Measurements from ENCODE around the gene TENT5C. TPM values are rescaled to one million over a fixed set of nuclear protein-coding genes. Genes with fewer than 3 reads are reported as not detected.

TENT5C gene
- total RNA-seq, 1 experiment from 2014 or later, result 1.4 TPM

GRCh38 chr1:117669572-117669971 lies 63.7 kb downstream of the TENT5C start:
- Histone ChIP-seq H3K4me2 (ENCODE audit: low read length) (no peak overlapping the region), H3K27me3 (ENCODE audit: insufficient read depth, low read length) (no peaks in the 10 kb centered on the region), H3K9me3 (ENCODE audit: control insufficient read depth in 1 of 2, insufficient read depth in 1 of 2, low read depth in 1 of 2, low read length in 2 of 2) (no peaks in the 10 kb centered on the region), H3K4me1 (ENCODE audit: control insufficient read depth in 1 of 2, insufficient read depth in 2 of 2, low read length in 2 of 2) (0 out of 4 replicates have a peak, but pooled peaks cover 0 to 4% of the 10 kb centered on the region in 2 experiments), H2AFZ (ENCODE audit: low read depth, low read length, poor library complexity, severe bottlenecking) (no peak overlapping the region), H3K79me2 (ENCODE audit: insufficient read depth, low read length) (no peaks in the 10 kb centered on the region), H3K36me3 (ENCODE audit: control insufficient read depth in 1 of 2, insufficient read depth in 2 of 2, low read length in 2 of 2) (no peaks in the 10 kb centered on the region), H4K20me1 (ENCODE audit: insufficient read depth) (no peaks in the 10 kb centered on the region), H3K27ac (ENCODE audit: low read depth, low read length) (no peak overlapping the region), H3K9ac (ENCODE audit: low read length) (no peak overlapping the region), H3K4me3 (replicated peaks in 1 of 2; ENCODE audit: low read depth in 1 of 2, low read length in 2 of 2) (no peak overlapping the region), H3K9me2 (ENCODE audit: insufficient read depth) (no peaks in the 10 kb centered on the region)
- TF ChIP-seq ZNF274 (IDR thresholded peaks at IDR 0.05; ENCODE audit: low read depth, low read length) (no peak), ZFX (IDR thresholded peaks at IDR 0.05) (no peak)
- TF ChIP-seq, protein P1, sequence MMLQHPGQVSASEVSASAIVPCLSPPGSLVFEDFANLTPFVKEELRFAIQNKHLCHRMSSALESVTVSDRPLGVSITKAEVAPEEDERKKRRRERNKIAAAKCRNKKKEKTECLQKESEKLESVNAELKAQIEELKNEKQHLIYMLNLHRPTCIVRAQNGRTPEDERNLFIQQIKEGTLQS (IDR thresholded peaks at IDR 0.05), result no peak
- ChIA-PET CTCF (no interaction called here), RAD21 (ENCODE audit: low non-redundant PET in 1 of 2, low total read pairs in 2 of 2, uncharacterized antibody in 2 of 2, unreplicated experiment in 2 of 2) (no interaction called here), POLR2A (no interaction called here)
- ATAC-seq (no peak), DNase-seq (ENCODE audit: low read depth, low spot score) (no peak)
- BruUV-seq (replicated peaks), result no TSS peak
- intact Hi-C loops (cut with micrococcal nuclease), result no loop called here

DNA sequence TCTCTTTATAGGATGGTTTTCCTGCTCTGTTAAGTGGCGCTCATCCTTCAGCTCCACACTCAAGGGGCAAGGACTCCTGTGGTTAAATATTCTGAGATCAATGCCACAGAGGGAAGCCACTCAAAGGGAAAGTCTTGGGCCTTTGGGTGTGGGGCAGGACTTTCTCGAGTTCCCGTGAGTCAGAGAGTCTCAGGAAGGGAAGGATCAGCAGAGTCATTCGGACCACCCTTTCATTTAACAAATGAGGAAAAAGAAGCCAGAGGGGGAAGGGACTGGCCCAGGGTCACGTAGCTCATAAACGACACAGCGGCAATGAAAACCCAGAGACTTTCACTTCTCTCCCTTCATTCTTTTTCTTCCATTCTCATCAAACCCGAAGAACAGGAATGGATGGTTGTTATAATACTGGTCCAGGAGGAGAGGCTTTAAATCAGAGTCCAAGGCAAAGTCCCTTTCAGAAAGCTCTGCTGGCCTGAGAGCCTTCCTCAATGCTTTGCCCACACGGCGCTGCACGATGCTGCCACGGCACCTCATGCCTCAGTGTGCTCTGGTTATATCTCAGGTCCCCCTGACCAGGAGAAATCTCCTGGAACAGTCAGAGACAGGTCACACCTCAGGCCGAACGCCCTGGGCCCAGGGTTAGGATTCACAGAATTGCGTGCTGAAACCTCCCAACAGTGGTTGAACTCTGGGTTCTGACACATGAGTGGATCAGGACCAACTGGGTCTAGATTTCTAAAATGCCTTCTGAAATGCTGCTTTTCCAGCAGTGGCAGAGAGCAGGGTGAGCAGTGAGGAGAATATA lies 65.3 kb downstream of the TENT5C start:
- ChIA-PET RAD21 (ENCODE audit: low non-redundant PET in 1 of 2, low total read pairs in 2 of 2, uncharacterized antibody in 2 of 2, unreplicated experiment in 2 of 2) (no interaction called here), CTCF (no interaction called here), POLR2A (no interaction called here)
- Histone ChIP-seq H3K27ac (ENCODE audit: low read depth, low read length) (no peak overlapping the region), H3K9ac (ENCODE audit: low read length) (no peak overlapping the region), H2AFZ (ENCODE audit: low read depth, low read length, poor library complexity, severe bottlenecking) (no peak overlapping the region), H3K4me2 (ENCODE audit: low read length) (no peak overlapping the region), H3K9me3 (ENCODE audit: control insufficient read depth in 1 of 2, insufficient read depth in 1 of 2, low read depth in 1 of 2, low read length in 2 of 2) (no peaks in the 10 kb centered on the region), H3K27me3 (ENCODE audit: insufficient read depth, low read length) (no peaks in the 10 kb centered on the region), H3K9me2 (ENCODE audit: insufficient read depth) (no peaks in the 10 kb centered on the region), H4K20me1 (ENCODE audit: insufficient read depth) (no peaks in the 10 kb centered on the region), H3K4me1 (ENCODE audit: control insufficient read depth in 1 of 2, insufficient read depth in 2 of 2, low read length in 2 of 2) (0 out of 4 replicates have a peak, but pooled peaks cover 0 to 4% of the 10 kb centered on the region in 2 experiments), H3K4me3 (replicated peaks in 1 of 2; ENCODE audit: low read depth in 1 of 2, low read length in 2 of 2) (no peak overlapping the region), H3K79me2 (ENCODE audit: insufficient read depth, low read length) (no peaks in the 10 kb centered on the region), H3K36me3 (ENCODE audit: control insufficient read depth in 1 of 2, insufficient read depth in 2 of 2, low read length in 2 of 2) (no peaks in the 10 kb centered on the region)
- no peak for DNase-seq (ENCODE audit: low read depth, low spot score)
- no peak for ATAC-seq
- intact Hi-C loops (cut with micrococcal nuclease), result no loop called here
- no TSS peak for BruUV-seq (replicated peaks)
- no peak for TF ChIP-seq SIN3A (IDR thresholded peaks at IDR 0.05; ENCODE audit: low read depth)
- no peak for TF ChIP-seq CEBPB (IDR thresholded peaks at IDR 0.05; ENCODE audit: low read depth)
- no peak for TF ChIP-seq POLR2A (IDR thresholded peaks at IDR 0.05; ENCODE audit: borderline replicate concordance, extremely low read depth, insufficient read depth, insufficient read length)
- TF ChIP-seq EZH2phosphoT487 (IDR thresholded peaks at IDR 0.05; ENCODE audit: borderline replicate concordance), result no peak
- TF ChIP-seq YY1 (IDR thresholded peaks at IDR 0.05; ENCODE audit: extremely low read depth, insufficient replicate concordance, low read depth, low read length), result no peak
- no peak for TF ChIP-seq ELF1 (IDR thresholded peaks at IDR 0.05; ENCODE audit: borderline replicate concordance, low read depth)
- TF ChIP-seq MAX (IDR thresholded peaks at IDR 0.05), result no peak
- TF ChIP-seq EGR1 (IDR thresholded peaks at IDR 0.05; ENCODE audit: low read depth), result no peak
- TF ChIP-seq JUND (IDR thresholded peaks at IDR 0.05), result no peak
- TF ChIP-seq, protein P2, sequence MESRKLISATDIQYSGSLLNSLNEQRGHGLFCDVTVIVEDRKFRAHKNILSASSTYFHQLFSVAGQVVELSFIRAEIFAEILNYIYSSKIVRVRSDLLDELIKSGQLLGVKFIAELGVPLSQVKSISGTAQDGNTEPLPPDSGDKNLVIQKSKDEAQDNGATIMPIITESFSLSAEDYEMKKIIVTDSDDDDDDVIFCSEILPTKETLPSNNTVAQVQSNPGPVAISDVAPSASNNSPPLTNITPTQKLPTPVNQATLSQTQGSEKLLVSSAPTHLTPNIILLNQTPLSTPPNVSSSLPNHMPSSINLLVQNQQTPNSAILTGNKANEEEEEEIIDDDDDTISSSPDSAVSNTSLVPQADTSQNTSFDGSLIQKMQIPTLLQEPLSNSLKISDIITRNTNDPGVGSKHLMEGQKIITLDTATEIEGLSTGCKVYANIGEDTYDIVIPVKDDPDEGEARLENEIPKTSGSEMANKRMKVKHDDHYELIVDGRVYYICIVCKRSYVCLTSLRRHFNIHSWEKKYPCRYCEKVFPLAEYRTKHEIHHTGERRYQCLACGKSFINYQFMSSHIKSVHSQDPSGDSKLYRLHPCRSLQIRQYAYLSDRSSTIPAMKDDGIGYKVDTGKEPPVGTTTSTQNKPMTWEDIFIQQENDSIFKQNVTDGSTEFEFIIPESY (IDR thresholded peaks at IDR 0.05; ENCODE audit: extremely low read depth, insufficient replicate concordance, low read length), result no peak
- TF ChIP-seq EZH2 (IDR thresholded peaks at IDR 0.05), result no peak
- no peak for TF ChIP-seq RAD21 (IDR thresholded peaks at IDR 0.05; ENCODE audit: low read depth)
- no peak for TF ChIP-seq CBX3 (IDR thresholded peaks at IDR 0.05; ENCODE audit: low read depth)
- TF ChIP-seq TCF7L2 (IDR thresholded peaks at IDR 0.05; ENCODE audit: borderline replicate concordance, extremely low read depth, insufficient read depth, insufficient read length), result no peak
- TF ChIP-seq SP1 (IDR thresholded peaks at IDR 0.05; ENCODE audit: low read depth), result no peak
- TF ChIP-seq ZFX (IDR thresholded peaks at IDR 0.05), result no peak
